Stimulated activated CD8-positive, alpha-beta memory T cell treated with anti-CD3 and anti-CD28 coated beads, Interleukin-2, amount 100 ng/mL, for 1 hour (primary cell): ENCODE data around the gene BCL2L14.
"Not testable (repeated sequence)": the region's sequence is repeated elsewhere in the genome, so short reads cannot be mapped to it uniquely, and the experiment has no call there.

ENCODE experiments used
- DNase-seq, 2 donors: peaks; one replicate each; pipeline ENCODE4 v3.0.0-alpha.2; 2020; ENCODE audit warnings: low read depth in 2 of 2

The BCL2L14 gene

GRCh38 chr12:12107678-12108077 lies 36.9 kb downstream of the BCL2L14 start:
- DNase-seq: no peak

- DNase-seq: no peak
Measured at GRCh38 chr12:12108441-12109058, 37.8 kb downstream of the BCL2L14 start.

GRCh38 chr12:12110923-12111555 lies 40.3 kb downstream of the BCL2L14 start:
- not testable (repeated sequence) for DNase-seq

- no peak for DNase-seq
Measured at GRCh38 chr12:12115514-12115913, 44.8 kb downstream of the BCL2L14 start.

GRCh38 chr12:12116677-12117076 lies 45.9 kb downstream of the BCL2L14 start:
- DNase-seq: no peak

- no peak for DNase-seq
Measured at GRCh38 chr12:12121061-12121460, 50.3 kb downstream of the BCL2L14 start.

- DNase-seq: no peak
Measured at GRCh38 chr12:12123036-12123604, 52.4 kb downstream of the BCL2L14 start.

GRCh38 chr12:12126551-12126950 lies 55.8 kb downstream of the BCL2L14 start:
- no peak for DNase-seq

GRCh38 chr12:12127304-12127703 lies 56.6 kb downstream of the BCL2L14 start:
- no peak for DNase-seq

GRCh38 chr12:12128670-12129069 lies 57.9 kb downstream of the BCL2L14 start:
- DNase-seq: no peak

- no peak for DNase-seq
Measured at GRCh38 chr12:12133259-12133658, 62.5 kb downstream of the BCL2L14 start.

- no peak for DNase-seq
Measured at GRCh38 chr12:12133785-12134184, 63.0 kb downstream of the BCL2L14 start.

GRCh38 chr12:12138203-12139154 lies 67.7 kb downstream of the BCL2L14 start:
- DNase-seq: no peak

GRCh38 chr12:12141000-12141399 lies 70.3 kb downstream of the BCL2L14 start:
- DNase-seq: no peak

- not testable (repeated sequence) for DNase-seq
Measured at GRCh38 chr12:12144531-12144930, 73.8 kb downstream of the BCL2L14 start.

GRCh38 chr12:12147111-12147510 lies 76.4 kb downstream of the BCL2L14 start:
- DNase-seq: no peak
